D721Med (cell line): ENCODE data around the gene IDI2.
"Not testable (repeated sequence)": the region's sequence is repeated elsewhere in the genome, so short reads cannot be mapped to it uniquely, and the experiment has no call there.

Source experiments
- DNase-seq: peaks from one replicate; pipeline ENCODE4 v3.0.0; 2011; ENCODE audit warnings: low spot score; ENCODE audit not compliant: insufficient read length
- FAIRE-seq: peaks from 2 replicates; lab custom pipeline; 2011; peaks lifted over from hg19 to GRCh38; lab: Jason Lieb, UNC
- TF ChIP-seq, protein P1 (sequence below): IDR thresholded peaks from 2 replicates; pipeline ENCODE4 v1.5.1; 2012; ENCODE audit warnings: mild to moderate bottlenecking, control low read depth; ENCODE audit not compliant: insufficient read depth; ENCODE audit errors: missing control alignments

The IDI2 gene

DNA sequence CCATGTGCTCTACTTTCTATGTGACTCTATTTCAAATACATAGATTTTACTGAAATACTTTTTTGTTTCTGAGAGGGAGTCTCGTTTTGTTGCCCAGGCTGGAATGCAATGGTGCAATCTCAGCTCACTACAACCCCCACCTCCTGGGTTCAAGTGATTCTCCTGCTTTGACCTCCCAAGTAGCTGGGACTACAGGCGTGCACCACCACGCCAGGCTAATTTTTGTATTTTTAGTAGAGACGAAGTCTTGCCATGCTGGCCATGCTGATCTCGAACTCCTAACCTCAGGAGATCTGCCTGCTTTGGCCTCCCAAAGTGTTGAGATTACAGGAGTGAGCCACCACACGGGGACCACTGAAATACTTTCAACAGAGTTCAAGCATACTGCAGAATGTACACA, 19.8 kb upstream of the IDI2 start:
- TF ChIP-seq, protein P1, sequence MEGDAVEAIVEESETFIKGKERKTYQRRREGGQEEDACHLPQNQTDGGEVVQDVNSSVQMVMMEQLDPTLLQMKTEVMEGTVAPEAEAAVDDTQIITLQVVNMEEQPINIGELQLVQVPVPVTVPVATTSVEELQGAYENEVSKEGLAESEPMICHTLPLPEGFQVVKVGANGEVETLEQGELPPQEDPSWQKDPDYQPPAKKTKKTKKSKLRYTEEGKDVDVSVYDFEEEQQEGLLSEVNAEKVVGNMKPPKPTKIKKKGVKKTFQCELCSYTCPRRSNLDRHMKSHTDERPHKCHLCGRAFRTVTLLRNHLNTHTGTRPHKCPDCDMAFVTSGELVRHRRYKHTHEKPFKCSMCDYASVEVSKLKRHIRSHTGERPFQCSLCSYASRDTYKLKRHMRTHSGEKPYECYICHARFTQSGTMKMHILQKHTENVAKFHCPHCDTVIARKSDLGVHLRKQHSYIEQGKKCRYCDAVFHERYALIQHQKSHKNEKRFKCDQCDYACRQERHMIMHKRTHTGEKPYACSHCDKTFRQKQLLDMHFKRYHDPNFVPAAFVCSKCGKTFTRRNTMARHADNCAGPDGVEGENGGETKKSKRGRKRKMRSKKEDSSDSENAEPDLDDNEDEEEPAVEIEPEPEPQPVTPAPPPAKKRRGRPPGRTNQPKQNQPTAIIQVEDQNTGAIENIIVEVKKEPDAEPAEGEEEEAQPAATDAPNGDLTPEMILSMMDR: no peak
- FAIRE-seq (no peak), DNase-seq (no peak)

DNA sequence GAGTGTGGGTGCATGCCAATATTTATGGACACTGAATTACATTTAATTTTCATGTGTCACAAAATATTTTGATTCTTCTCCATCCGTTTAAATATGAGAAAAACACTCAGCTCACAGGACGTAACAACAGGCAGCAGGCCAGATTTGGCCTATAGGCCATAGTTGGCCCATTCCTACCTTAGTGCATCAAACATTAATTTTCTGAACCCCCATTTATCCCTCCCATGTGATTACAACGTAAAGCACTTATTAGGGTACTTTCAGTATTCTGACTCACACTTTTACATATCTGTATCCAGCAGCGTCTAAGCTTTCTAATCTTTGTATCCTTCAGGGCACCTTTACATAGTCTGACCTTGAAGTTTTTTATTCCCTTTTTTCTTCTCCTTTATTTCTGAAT, 19.3 kb upstream of the IDI2 start:
- TF ChIP-seq, protein P1: no peak
- FAIRE-seq (no peak), DNase-seq (no peak)

DNA sequence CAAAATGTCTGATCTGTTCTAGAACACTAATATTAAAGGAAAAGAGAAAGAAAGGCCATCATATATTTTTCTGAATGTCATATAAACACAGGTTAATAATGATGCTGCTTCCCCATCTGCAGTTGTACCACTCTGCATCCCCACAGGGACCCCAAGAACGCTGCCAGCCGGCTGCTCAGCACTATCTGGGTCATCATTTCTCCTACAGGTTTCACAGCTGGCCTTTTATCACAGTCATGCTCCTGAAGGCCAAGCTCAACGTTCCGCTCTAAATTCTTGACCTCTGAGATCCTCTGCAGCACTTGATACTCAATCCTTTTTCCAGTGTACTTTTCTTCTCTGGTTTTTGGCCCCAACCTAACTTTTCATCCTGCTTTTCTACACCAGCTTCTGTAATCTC, 18.5 kb upstream of the IDI2 start:
- TF ChIP-seq, protein P1: no peak
- DNase-seq: no peak
- no peak for FAIRE-seq

DNA sequence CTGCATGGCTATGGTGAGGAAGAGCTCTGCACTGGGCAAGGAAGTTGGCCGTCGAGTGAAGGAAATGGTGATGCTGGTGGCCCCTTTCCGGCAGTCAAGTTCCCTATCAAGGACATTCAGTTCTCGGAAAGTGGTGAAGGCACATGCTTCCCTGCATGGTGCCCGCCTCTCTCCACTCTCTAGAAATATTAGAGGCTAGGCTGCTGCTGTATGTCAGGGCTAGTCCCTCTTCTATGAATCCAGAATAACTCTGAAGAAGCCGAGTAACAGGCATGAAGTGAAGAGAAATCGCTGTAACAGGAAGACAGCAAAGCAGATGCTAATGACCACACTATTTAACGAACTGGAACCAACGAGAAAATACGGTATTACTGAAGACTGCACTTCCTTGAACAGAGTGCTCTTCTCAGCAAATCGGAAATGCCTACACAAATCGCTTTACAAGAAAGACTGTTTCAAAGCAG, 17.9 kb upstream of the IDI2 start:
- DNase-seq (no peak), FAIRE-seq (no peak)
- TF ChIP-seq, protein P1: no peak

DNA sequence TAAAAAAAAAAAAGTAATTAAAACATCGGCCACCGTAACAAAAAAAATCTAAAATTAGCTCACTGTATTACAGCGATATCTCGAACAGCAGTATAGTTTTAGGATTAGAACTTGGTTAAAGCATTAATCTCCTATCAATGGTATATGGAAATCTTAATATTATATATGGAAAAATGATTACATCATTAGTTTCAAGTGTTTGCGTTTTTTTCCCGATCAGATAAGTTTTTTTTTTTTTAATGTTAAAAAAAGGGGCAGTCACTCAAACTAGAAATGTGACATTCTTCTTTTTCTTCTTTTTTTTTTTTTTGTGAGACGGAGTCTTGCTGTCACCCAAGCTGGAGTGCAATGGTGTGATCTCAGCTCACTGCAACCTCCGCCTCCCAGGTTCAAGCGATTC, 15.9 kb upstream of the IDI2 start:
- FAIRE-seq (no peak), DNase-seq (no peak)
- TF ChIP-seq, protein P1: no peak

DNA sequence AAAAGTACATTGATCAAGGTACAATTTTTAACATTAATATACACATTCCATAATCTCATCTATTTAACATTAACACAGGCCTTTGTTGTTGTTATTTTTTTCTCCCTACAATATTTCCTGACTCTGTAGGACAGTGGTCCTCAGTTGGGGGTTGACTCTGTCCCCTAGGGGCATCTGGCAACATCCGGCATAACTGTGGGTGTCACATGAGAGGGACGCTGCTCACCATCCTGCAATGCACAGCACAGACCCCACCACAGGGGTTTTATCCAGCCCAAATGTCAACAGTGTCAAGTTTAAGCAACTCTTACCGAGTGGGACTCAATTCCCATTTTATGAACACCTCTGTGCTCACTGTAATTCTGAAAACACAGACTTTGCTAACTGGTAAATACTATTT, 14.5 kb upstream of the IDI2 start:
- DNase-seq (no peak), FAIRE-seq (no peak)
- TF ChIP-seq, protein P1: no peak

DNA sequence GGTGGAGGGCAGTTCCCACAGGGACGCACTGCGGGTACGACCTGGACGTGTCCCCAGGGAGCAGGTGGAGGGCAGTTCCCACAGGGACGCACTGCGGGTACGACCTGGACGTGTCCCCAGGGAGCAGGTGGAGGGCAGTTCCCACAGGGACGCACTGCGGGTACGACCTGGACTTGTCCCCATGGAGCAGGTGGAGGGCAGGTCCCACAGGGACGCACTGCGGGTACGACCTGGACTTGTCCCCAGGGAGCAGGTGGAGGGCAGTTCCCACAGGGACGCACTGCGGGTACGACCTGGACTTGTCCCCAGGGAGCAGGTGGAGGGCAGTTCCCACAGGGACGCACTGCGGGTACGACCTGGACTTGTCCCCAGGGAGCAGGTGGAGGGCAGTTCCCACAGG, 13.1 kb upstream of the IDI2 start:
- FAIRE-seq, DNase-seq: not testable (repeated sequence)

DNA sequence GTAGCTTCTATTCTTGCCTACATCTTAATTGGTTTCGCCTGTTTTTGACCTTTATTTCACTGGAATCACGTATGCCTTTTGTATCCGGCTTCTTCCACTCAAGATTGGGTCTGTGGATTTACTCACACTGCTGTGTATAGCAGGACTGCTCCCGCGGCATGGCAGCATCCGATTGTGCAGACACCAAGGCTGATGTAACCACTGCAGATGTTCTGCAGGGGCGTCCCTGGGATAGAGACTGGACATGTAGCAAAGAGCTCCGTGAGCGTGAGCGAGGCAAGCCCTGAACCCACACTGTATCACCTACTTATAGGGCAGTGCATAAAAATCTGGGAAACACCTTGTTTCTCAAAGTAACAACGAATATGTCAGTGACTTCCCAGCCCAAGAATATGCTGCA, 11.4 kb upstream of the IDI2 start:
- DNase-seq (no peak), FAIRE-seq (no peak)
- TF ChIP-seq, protein P1: no peak
